ENCODE measurements around the gene KCNJ11. TPM values are rescaled to one million over a fixed set of nuclear protein-coding genes. Genes with fewer than 3 reads are reported as not detected.

The KCNJ11 gene
- polyA plus RNA-seq, 1 donor (not counting 4 experiments of a cell fraction or from before 2014, with no cell fraction given): 0.03 TPM

DNA sequence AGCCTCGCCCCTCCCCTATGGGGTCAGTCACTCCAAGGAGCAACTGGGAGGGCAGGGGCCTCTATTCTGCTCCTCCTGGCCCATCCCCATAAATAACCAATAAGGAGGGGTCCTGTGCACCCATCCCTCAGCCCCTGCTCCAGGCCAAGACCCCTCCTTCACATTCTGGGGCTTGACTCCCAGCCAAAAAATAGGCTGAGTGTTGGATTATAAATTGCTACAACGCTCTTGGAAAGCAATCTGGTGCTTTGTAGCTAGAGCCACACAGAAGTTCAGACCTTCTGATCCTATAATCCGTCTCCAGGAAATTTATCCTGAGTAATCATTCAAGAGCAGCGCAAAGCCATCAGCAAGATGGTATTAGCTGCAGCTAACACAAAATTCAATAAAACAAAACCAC lies 45.6 kb upstream of the KCNJ11 start:
- no peaks in the 10 kb centered on the region for H3K9me3 ChIP-seq (ENCODE audit: control insufficient read depth, low read depth, low read length)
- no peak overlapping the region for H3K4me2 ChIP-seq (ENCODE audit: control insufficient read depth, extremely low read depth, insufficient read depth, low read depth, low read length)
- no peaks in the 10 kb centered on the region for H4K20me1 ChIP-seq (ENCODE audit: control insufficient read depth, extremely low read depth, insufficient read depth, low read length)
- TF ChIP-seq EZH2 (IDR thresholded peaks at IDR 0.05; ENCODE audit: low read length): no peak
- TF ChIP-seq, protein P1, sequence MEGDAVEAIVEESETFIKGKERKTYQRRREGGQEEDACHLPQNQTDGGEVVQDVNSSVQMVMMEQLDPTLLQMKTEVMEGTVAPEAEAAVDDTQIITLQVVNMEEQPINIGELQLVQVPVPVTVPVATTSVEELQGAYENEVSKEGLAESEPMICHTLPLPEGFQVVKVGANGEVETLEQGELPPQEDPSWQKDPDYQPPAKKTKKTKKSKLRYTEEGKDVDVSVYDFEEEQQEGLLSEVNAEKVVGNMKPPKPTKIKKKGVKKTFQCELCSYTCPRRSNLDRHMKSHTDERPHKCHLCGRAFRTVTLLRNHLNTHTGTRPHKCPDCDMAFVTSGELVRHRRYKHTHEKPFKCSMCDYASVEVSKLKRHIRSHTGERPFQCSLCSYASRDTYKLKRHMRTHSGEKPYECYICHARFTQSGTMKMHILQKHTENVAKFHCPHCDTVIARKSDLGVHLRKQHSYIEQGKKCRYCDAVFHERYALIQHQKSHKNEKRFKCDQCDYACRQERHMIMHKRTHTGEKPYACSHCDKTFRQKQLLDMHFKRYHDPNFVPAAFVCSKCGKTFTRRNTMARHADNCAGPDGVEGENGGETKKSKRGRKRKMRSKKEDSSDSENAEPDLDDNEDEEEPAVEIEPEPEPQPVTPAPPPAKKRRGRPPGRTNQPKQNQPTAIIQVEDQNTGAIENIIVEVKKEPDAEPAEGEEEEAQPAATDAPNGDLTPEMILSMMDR (optimal IDR thresholded peaks at IDR 0.05 in 1 of 3, IDR thresholded peaks at IDR 0.05 in 1 of 3, conservative IDR thresholded peaks at IDR 0.05 in 1 of 3; ENCODE audit: extremely low read depth in 1 of 3, insufficient read depth in 2 of 3, low read length in 3 of 3): no peak
- no peaks in the 10 kb centered on the region for H3K36me3 ChIP-seq (ENCODE audit: control insufficient read depth in 2 of 2, extremely low read depth in 1 of 2, insufficient read depth in 2 of 2, low read length in 2 of 2)
- H3K4me3 ChIP-seq (ENCODE audit: control insufficient read depth in 2 of 3, extremely low read depth in 1 of 3, insufficient read depth in 2 of 3, low read depth in 1 of 3, low read length in 3 of 3): no peak overlapping the region
- no peak overlapping the region for H3K9ac ChIP-seq (ENCODE audit: control insufficient read depth, extremely low read depth, insufficient read depth, low read length)
- no peaks in the 10 kb centered on the region for H3K9me1 ChIP-seq (ENCODE audit: control insufficient read depth, extremely low read depth, insufficient read depth, low read length)
- H3K79me2 ChIP-seq (ENCODE audit: control insufficient read depth, insufficient read depth, low read length): no peaks in the 10 kb centered on the region
- dilution Hi-C loops (cut with MboI; ENCODE audit: extremely low pct_ligation_motif_present, low sequenced_read_pairs): no loop called here
- FAIRE-seq: no peak
- no peaks in the 10 kb centered on the region for H3K4me1 ChIP-seq (ENCODE audit: control insufficient read depth, extremely low read depth, insufficient read depth, low read length)
- no peak overlapping the region for H3K27ac ChIP-seq (ENCODE audit: control insufficient read depth, insufficient read depth, low read length)
- no peaks in the 10 kb centered on the region for H3K27me3 ChIP-seq (ENCODE audit: control insufficient read depth, extremely low read depth, insufficient read depth, low read length)
- no peak overlapping the region for H2AFZ ChIP-seq (ENCODE audit: control insufficient read depth, low read length)
- no peak for DNase-seq (ENCODE audit: low read depth, low spot score)

DNA sequence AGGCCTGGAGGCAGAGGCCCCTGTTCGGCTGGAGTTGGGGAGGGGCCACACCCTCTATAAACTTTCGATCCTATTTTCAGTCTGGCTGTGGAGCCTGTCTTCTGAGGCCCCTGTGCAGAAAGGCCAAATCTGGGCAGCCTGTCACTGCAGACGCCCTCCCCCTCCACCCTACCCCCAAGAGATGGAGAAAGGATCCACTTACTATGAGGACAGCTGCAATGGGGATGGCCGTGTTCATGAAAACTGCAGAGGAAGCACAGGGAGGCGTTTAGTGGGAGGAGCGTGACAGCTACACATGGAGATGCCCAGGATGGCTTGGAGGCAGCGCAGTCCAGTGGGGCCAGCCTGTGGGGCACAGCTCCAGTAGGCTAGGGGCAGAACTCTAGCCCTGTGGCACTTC lies 43.5 kb upstream of the KCNJ11 start:
- no peaks in the 10 kb centered on the region for H3K9me3 ChIP-seq (ENCODE audit: control insufficient read depth, low read depth, low read length)
- TF ChIP-seq, protein P1 (optimal IDR thresholded peaks at IDR 0.05 in 1 of 3, IDR thresholded peaks at IDR 0.05 in 1 of 3, conservative IDR thresholded peaks at IDR 0.05 in 1 of 3; ENCODE audit: extremely low read depth in 1 of 3, insufficient read depth in 2 of 3, low read length in 3 of 3): no peak
- TF ChIP-seq EZH2 (IDR thresholded peaks at IDR 0.05; ENCODE audit: low read length): no peak
- no peaks in the 10 kb centered on the region for H3K79me2 ChIP-seq (ENCODE audit: control insufficient read depth, insufficient read depth, low read length)
- H3K4me2 ChIP-seq (ENCODE audit: control insufficient read depth, extremely low read depth, insufficient read depth, low read depth, low read length): no peak overlapping the region
- H3K36me3 ChIP-seq (ENCODE audit: control insufficient read depth in 2 of 2, extremely low read depth in 1 of 2, insufficient read depth in 2 of 2, low read length in 2 of 2): no peaks in the 10 kb centered on the region
- H4K20me1 ChIP-seq (ENCODE audit: control insufficient read depth, extremely low read depth, insufficient read depth, low read length): no peaks in the 10 kb centered on the region
- H2AFZ ChIP-seq (ENCODE audit: control insufficient read depth, low read length): no peak overlapping the region
- no peak for FAIRE-seq
- H3K9ac ChIP-seq (ENCODE audit: control insufficient read depth, extremely low read depth, insufficient read depth, low read length): no peak overlapping the region
- no peak overlapping the region for H3K4me3 ChIP-seq (ENCODE audit: control insufficient read depth in 2 of 3, extremely low read depth in 1 of 3, insufficient read depth in 2 of 3, low read depth in 1 of 3, low read length in 3 of 3)
- no peaks in the 10 kb centered on the region for H3K4me1 ChIP-seq (ENCODE audit: control insufficient read depth, extremely low read depth, insufficient read depth, low read length)
- H3K27ac ChIP-seq (ENCODE audit: control insufficient read depth, insufficient read depth, low read length): no peak overlapping the region
- peaks cover 5% of the 10 kb centered on the region for H3K27me3 ChIP-seq (ENCODE audit: control insufficient read depth, extremely low read depth, insufficient read depth, low read length)
- no peak for DNase-seq (ENCODE audit: low read depth, low spot score)
- dilution Hi-C loops (cut with MboI; ENCODE audit: extremely low pct_ligation_motif_present, low sequenced_read_pairs): no loop called here
- H3K9me1 ChIP-seq (ENCODE audit: control insufficient read depth, extremely low read depth, insufficient read depth, low read length): no peaks in the 10 kb centered on the region
